ENCODE data around the gene SIGLEC11.
"Not testable (repeated sequence)": the region's sequence is repeated elsewhere in the genome, so short reads cannot be mapped to it uniquely, and the experiment has no call there.

Gene SIGLEC11

GRCh38 chr19:49949742-49950589 lies 11.0 kb downstream of the SIGLEC11 start:
- no peak for DNase-seq

- DNase-seq = no peak
These were observed 14.6 kb downstream of the SIGLEC11 start for GRCh38 chr19:49946415-49946814.

- DNase-seq = not testable (repeated sequence)
These were observed 16.4 kb downstream of the SIGLEC11 start for GRCh38 chr19:49944567-49944966.

GRCh38 chr19:49940482-49940791 lies 20.5 kb downstream of the SIGLEC11 start:
- no peak for DNase-seq

- DNase-seq = no peak
These were observed 21.1 kb downstream of the SIGLEC11 start for GRCh38 chr19:49939721-49940481.

- DNase-seq = no peak
These were observed 22.3 kb downstream of the SIGLEC11 start for GRCh38 chr19:49938662-49939061.

- DNase-seq = peak; percentile 6
These were observed 23.1 kb downstream of the SIGLEC11 start for GRCh38 chr19:49937750-49938381.

GRCh38 chr19:49936549-49936948 lies 24.4 kb downstream of the SIGLEC11 start:
- no peak for DNase-seq

GRCh38 chr19:49933643-49934042 lies 27.3 kb downstream of the SIGLEC11 start:
- DNase-seq = no peak

- DNase-seq = no peak
These were observed 28.2 kb downstream of the SIGLEC11 start for GRCh38 chr19:49932731-49933131.

- no peak for DNase-seq
These were observed 28.9 kb downstream of the SIGLEC11 start for GRCh38 chr19:49932041-49932451.

- no peak for DNase-seq
These were observed 29.5 kb downstream of the SIGLEC11 start for GRCh38 chr19:49931293-49932040.

GRCh38 chr19:49930483-49931011 lies 30.4 kb downstream of the SIGLEC11 start:
- no peak for DNase-seq

GRCh38 chr19:49929611-49930482 lies 31.1 kb downstream of the SIGLEC11 start:
- DNase-seq = peak; percentile 86

- DNase-seq = peak; percentile 63
These were observed 31.8 kb downstream of the SIGLEC11 start, which contains the start of the genes ATF5 and NUP62 for GRCh38 chr19:49929121-49929610. ATF5 (plus strand) TSS chr19:49929205; CDS start chr19:49930851, 1,646 bp downstream. NUP62 (minus strand) TSS chr19:49929504; CDS start chr19:49909807, 19,697 bp downstream.

- no peak for DNase-seq
These were observed 33.3 kb downstream of the SIGLEC11 start for GRCh38 chr19:49927526-49928264.

GRCh38 chr19:49926515-49926914 lies 34.5 kb downstream of the SIGLEC11 start:
- DNase-seq = no peak

GRCh38 chr19:49925486-49925885 lies 35.5 kb downstream of the SIGLEC11 start:
- DNase-seq = no peak

- DNase-seq = not testable (repeated sequence)
These were observed 36.1 kb downstream of the SIGLEC11 start for GRCh38 chr19:49924881-49925210.

Data from NCI-H1417 treated with DMSO at 0.1 percent for 48 hours (cell line).